Diencephalon (tissue), 1 donor: ENCODE data around the gene NUP98. TPM values are rescaled to one million over a fixed set of nuclear protein-coding genes. Genes with fewer than 3 reads are reported as not detected.

ENCODE experiments used
- small RNA-seq: library from RNA; depleted of rRNA; stranded (forward); fragments of <200 nt; gene quantifications from one replicate; pipeline ENCODE3, GENCODE V24; 2014
- total RNA-seq: library from RNA; depleted of rRNA; stranded (reverse); fragments of >200 nt; gene quantifications from one replicate; pipeline ENCODE4 v1.2.3, GENCODE V29; 2014

Gene NUP98
- total RNA-seq, result 68.3 TPM

GRCh38 chr11:3797329-3798090 is at the start of gene NUP98:
Gene NUP98, minus strand, starts transcription at chr11:3797554. Its CDS starts 15,437 bp downstream, at chr11:3782117.

DNA sequence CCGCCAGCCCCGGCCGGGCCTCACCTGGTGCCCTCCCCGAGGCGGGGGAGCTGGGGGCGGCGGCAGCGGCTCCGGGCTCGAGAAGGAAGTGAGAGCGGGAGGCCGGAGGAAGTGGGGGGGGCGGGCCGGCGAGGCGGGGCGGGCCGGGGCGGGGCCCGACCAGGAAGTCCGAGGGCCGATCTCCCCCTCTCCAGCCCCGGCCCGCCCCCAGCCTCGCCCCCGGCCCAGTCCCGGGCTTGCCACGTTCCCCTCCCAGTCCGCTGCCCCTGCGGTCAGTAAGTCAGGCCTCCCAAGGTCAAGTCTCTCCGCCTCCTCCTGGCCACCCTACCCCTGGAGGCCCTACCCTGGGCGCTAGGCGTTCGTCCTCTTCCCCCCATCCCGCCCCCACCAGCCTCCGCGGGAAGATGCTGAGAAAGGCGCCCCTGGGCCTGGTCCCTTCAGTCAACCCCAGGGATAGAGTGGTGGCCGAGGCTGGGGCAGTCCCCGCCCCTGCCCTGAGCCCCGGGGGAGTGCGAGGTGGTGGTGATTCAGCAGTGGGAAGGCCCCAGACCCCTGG is 43.6 kb upstream of the NUP98 start, which contains the start of gene RHOG:
TSS of gene RHOG (minus strand) at position 90 of the 556 bp plus-strand sequence. CDS start 12,821 bp downstream, outside the sequence.

DNA sequence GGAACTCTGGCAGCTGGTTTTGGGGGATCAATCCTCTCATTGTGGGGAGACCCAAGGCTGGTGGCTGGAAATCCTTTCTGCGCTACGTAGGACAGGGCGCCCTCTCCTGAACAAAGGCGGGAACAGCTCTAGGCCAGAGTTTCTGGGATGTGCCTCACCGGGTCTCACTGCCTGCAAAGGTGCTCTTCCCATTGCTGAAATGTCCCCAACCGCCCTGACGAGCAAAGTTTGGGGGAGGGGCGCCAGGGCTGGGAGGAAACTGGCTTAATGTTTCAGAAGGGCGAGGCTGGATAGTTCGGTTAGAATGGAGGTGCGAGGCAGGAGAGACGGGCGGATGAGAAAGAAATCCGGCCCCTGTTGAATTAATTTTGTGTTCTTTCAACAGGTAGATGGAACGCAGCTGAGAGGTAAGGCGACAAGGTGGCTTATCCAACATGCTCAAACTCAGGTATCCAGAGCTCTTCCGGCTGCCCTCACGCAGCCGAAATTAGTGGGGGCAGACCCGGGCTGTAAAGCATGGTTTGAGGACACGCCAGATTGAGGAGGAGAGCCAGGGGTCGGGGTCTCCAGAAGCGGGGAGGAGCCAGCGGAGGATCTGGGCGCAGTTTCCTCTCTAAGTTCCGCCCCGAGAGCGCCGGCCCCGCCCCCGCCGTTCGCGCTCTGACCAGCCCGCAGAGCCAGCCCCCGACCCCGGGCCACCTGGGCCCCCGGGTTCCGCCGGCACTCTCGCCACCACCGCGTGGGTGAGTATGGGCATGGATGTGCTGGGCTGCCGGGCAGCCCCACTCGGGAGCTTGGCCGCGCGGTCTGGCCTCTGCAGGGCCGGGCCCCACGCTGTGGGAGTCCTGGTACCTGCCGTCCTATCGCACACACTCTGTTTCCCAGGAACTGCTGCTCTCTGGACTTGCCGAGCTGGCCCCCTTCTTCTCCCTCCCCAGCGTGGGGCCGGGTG is 10.8 kb upstream of the NUP98 start, which contains the start of gene PGAP2:
TSS of gene PGAP2 (plus strand) at position 652 of the 952 bp plus-strand sequence. CDS start 2,700 bp downstream, outside the sequence.

DNA sequence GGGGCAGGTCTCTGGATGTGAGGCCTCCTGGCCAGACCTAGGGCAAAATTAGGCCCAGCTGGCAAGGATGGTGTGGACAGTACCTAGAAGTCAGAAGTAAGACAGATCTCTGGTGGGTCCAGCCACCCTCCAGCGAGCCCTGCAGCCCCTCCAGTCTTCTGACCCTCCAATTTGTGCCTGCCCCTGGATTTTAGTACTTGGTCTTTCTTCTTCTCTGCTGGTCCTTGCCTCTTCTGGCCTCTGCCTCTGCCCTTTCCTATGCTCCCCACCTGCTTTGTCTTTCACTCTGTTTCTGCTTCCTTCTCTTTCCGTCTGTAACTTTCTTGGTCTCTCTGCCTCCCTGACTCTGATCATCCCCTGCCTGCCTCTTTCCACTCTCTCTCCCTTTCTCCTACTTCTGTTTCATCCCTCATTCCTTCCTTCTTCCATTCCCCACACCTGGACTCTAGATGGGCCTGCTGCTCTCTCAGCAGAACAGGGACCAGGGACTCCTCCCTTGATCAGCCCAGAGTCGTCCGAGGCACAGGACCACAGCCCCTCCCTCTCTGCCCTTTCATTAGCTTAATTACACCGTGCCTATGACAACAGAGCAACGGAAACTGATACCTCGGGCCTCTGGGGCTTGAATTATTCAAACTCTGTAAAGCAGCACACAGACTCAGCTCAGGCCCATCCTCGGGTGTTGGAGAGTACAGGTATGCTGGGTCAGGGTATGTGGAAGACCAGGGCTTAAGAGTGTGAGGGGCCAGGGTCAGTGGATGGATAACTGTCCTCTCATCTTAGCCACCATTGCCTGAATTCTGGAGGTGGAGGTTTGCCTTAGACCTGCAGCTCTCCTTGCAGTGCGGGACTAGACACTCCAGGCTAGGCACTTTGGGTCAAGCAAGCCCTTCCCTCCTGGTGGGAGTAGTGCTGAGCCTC is 125.8 kb downstream of the NUP98 start, which contains the start of gene CHRNA10:
TSS of gene CHRNA10 (minus strand) at position 51 of the 921 bp plus-strand sequence. CDS start 72 bp downstream, outside the sequence.

DNA sequence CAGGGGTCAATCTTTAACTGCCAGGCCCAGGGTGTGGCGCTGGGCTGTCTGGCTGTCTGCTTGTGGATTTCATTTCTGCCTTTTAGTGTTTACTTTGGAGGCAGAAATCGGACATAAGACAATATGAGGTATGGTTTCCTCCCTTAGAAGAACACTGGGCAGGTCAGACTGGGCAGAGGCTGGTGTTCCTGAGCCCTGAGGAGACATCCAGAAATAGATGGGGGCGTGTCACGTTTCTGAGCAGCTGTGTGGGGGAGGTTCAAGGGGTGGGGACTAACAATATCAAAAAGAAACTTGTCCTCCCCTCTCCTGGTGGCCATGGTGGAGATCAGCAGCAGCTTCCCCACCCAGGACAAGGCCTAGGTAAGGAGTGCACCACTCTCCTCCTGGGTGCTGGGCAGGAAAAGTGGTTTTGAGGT is 152.5 kb downstream of the NUP98 start, which contains the start of gene ART1:
TSS of gene ART1 (plus strand) at position 312 of the 419 bp plus-strand sequence. CDS start 14,086 bp downstream, outside the sequence.

GRCh38 chr11:3641701-3642070 is 155.7 kb downstream of the NUP98 start, which contains the start of gene ART5:
Gene ART5, minus strand, starts transcription at chr11:3641992. Its CDS starts 130 bp downstream, at chr11:3641862.

Small RNA genes within 50 kb of the gene (small RNA-seq; reads per million reads assigned to genes)
- gene RF00019 (not detected), gene RNU6-1143P (not detected), gene RNU7-50P (not detected)

Other genes with a start within 250 kb of the NUP98 start
- gene ART5, start 155.6 kb downstream of the NUP98 start, total RNA-seq, result 1.4 TPM
- not detected for gene ART1, start 152.4 kb downstream of the NUP98 start, total RNA-seq
- gene CHRNA10, start 126.2 kb downstream of the NUP98 start, total RNA-seq, result 0.92 TPM
- gene PGAP2, start 11.0 kb upstream of the NUP98 start, total RNA-seq, result 13.1 TPM
- 2.5 TPM for gene RHOG, start 43.4 kb upstream of the NUP98 start, total RNA-seq
- gene STIM1, start 58.1 kb upstream of the NUP98 start, total RNA-seq, result 31.1 TPM